ENCODE measurements around the gene TUT1.
"Not testable (repeated sequence)": the region's sequence is repeated elsewhere in the genome, so short reads cannot be mapped to it uniquely, and the experiment has no call there.

Gene TUT1

DNA sequence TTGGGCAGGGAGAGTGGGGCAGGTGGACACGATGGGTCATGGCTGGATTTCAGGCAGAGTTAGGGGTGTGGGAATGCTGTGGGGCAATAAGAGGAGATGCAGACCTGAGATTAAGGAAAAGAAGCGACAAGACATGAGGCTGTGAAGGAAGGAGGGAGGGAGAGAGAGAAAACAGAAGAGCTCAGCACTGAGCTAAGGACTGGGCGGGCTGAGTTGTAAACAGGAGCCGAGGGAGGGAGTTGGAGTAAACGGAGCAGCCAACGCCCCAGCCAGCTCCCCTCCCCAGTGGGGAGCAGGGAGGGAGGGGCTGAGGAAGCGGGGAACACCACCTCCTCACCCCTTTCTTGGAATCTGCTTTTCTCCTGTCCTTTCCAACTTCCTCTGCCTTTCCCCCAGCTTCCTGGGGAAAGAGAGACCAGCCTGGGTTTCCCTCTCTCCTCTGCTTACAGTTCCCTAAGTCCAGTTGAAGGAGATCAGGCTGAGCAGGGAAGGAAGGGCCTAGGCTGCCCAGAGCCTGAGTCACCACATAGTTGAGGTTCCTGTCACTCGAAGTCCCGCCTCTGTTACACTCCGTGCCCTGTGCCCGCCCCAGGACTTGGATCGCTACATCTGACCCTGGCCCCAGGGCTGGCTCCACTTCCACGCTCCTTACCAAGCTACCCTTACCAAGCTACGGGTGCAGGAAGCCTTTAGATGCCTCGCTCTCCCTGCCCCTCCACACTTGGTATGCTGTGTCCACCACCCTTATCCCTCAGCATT, 38.1 kb downstream of the TUT1 start:
- Histone ChIP-seq H3K4me3 (ENCODE audit: low read depth in 1 of 2, low read length in 2 of 2) (peak overlapping the region; percentile 53 to 59), H3K9me3 (ENCODE audit: control insufficient read depth in 1 of 2, low read length in 2 of 2) (no peaks in the 10 kb centered on the region), H3K27me3 (ENCODE audit: low read depth, low read length) (no peaks in the 10 kb centered on the region), H3K27ac (ENCODE audit: low read length) (peak overlapping the region; percentile 100), H3K36me3 (ENCODE audit: control insufficient read depth in 1 of 2, insufficient read depth in 2 of 2, low read length in 2 of 2) (peaks cover 0 to 10% of the 10 kb centered on the region in 2 donors), H3K4me1 (ENCODE audit: control insufficient read depth in 1 of 2, insufficient read depth in 2 of 2, low read length in 2 of 2) (peaks cover 55 to 73% of the 10 kb centered on the region in 2 donors)

- Histone ChIP-seq H3K4me1 (ENCODE audit: control insufficient read depth in 1 of 2, insufficient read depth in 2 of 2, low read length in 2 of 2) (peaks cover 53 to 80% of the 10 kb centered on the region in 2 donors), H3K4me3 (ENCODE audit: low read depth in 1 of 2, low read length in 2 of 2) (peak overlapping the region; percentile 38 to 53), H3K9me3 (ENCODE audit: control insufficient read depth in 1 of 2, low read length in 2 of 2) (no peaks in the 10 kb centered on the region), H3K27ac (ENCODE audit: low read length) (peak overlapping the region; percentile 100), H3K36me3 (ENCODE audit: control insufficient read depth in 1 of 2, insufficient read depth in 2 of 2, low read length in 2 of 2) (peaks cover 0 to 10% of the 10 kb centered on the region in 2 donors), H3K27me3 (ENCODE audit: low read depth, low read length) (no peaks in the 10 kb centered on the region)
Observed at GRCh38 chr11:62552485-62553079, 38.7 kb downstream of the TUT1 start.

DNA sequence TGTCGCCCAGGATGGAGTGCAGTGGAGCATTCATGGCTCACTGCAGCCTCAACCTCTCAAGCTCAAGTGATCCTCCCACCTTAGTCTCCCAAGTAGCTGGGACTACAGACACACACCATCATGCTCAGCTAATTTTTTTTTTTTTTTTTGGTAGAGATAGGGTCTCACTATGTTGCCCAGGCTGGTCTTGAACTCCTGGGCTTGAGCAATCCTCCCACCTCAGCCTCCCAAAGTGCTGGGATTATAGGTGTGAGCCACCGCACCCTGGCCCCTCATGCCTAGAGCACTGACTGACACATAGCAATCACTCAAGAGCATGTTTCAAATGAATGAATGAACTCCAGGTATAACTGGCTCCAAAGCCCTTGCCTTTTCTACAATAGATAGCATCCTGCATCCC, 40.8 kb downstream of the TUT1 start:
- Histone ChIP-seq H3K36me3 (ENCODE audit: control insufficient read depth in 1 of 2, insufficient read depth in 2 of 2, low read length in 2 of 2) (peaks cover 0 to 10% of the 10 kb centered on the region in 2 donors), H3K4me1 (ENCODE audit: control insufficient read depth in 1 of 2, insufficient read depth in 2 of 2, low read length in 2 of 2) (peaks cover 32 to 62% of the 10 kb centered on the region in 2 donors)
- H3K9me3 ChIP-seq (ENCODE audit: control insufficient read depth in 1 of 2, low read length in 2 of 2); H3K4me3 ChIP-seq (ENCODE audit: low read depth in 1 of 2, low read length in 2 of 2); H3K27me3 ChIP-seq (ENCODE audit: low read depth, low read length); H3K27ac ChIP-seq (ENCODE audit: low read length): not testable (repeated sequence)

GRCh38 chr11:62548545-62549335, 42.6 kb downstream of the TUT1 start:
- Histone ChIP-seq H3K36me3 (ENCODE audit: control insufficient read depth in 1 of 2, insufficient read depth in 2 of 2, low read length in 2 of 2) (peaks cover 0 to 9% of the 10 kb centered on the region in 2 donors), H3K4me3 (ENCODE audit: low read depth in 1 of 2, low read length in 2 of 2) (no peak overlapping the region), H3K4me1 (ENCODE audit: control insufficient read depth in 1 of 2, insufficient read depth in 2 of 2, low read length in 2 of 2) (peaks cover 17 to 47% of the 10 kb centered on the region in 2 donors), H3K27ac (ENCODE audit: low read length) (no peak overlapping the region), H3K27me3 (ENCODE audit: low read depth, low read length) (no peaks in the 10 kb centered on the region), H3K9me3 (ENCODE audit: control insufficient read depth in 1 of 2, low read length in 2 of 2) (no peaks in the 10 kb centered on the region)

DNA sequence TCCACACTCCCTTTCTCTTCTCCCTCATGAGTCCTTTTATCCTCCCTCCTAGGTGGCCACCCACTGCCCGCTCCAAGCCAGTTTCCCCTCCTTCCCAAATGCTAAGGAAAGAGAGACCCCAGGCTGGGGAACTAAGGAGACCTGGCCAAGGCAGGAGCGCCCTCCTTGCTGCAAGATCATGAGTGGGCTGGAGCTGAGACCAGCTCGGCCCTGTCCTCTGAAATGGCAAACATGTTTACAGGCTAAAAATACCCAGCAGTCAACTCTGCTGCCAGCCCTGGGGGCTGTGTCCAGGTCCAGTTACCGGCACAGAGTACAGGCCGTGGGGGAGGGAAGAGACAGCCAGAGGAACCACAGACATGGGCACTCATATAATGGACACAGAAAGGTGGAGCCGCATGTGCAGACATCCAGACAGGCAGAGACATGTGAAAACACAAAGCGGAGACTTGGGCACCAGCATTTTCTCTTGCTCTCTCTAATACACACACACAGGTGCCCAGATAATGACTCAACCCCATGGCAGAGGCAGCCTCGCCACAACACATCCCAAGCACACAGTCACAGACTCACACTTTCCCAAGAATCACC, 43.5 kb downstream of the TUT1 start:
- no peaks in the 10 kb centered on the region for H3K27me3 ChIP-seq (ENCODE audit: low read depth, low read length)
- peaks cover 13 to 46% of the 10 kb centered on the region in 2 donors for H3K4me1 ChIP-seq (ENCODE audit: control insufficient read depth in 1 of 2, insufficient read depth in 2 of 2, low read length in 2 of 2)
- peak overlapping the region; percentile 74 for H3K27ac ChIP-seq (ENCODE audit: low read length)
- peaks cover 0 to 1% of the 10 kb centered on the region in 2 donors for H3K36me3 ChIP-seq (ENCODE audit: control insufficient read depth in 1 of 2, insufficient read depth in 2 of 2, low read length in 2 of 2)
- peak overlapping the region; percentile 68 to 100 for H3K4me3 ChIP-seq (ENCODE audit: low read depth in 1 of 2, low read length in 2 of 2)
- H3K9me3 ChIP-seq (ENCODE audit: control insufficient read depth in 1 of 2, low read length in 2 of 2): no peaks in the 10 kb centered on the region

DNA sequence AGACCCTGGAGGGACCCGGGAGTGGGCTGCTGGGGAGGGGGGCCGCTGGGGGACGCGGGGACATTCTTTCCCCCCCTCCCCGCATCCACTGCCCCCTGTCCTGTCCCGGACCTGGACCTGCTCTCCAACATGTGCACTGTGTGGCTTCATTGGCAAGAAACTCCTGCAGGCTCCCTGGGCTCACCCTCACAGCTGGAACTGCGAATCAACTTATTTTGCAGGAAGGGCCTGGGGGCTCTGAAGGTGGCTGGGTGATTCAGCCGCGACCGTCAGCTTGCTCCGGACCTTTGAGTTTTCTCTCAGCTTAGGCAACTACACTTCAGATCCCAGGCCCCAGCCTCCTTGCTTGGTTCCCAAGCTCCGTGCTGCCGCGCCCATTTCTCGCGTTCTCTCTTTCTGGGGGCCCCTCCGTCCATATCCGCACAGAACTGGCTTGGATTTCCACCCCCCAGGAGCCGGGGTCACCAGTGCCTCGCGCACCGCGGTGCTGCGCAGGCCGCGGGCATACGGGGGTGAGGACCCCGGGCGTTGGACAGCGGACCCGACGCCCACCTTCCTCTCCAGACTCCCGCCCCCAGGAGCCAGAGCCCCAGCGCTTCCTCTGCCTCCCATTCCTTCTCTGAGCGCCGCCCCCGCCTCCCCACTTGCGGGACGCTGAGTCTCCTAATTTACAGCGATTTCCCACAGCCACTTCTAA, 44.2 kb downstream of the TUT1 start:
- Histone ChIP-seq H3K36me3 (ENCODE audit: control insufficient read depth in 1 of 2, insufficient read depth in 2 of 2, low read length in 2 of 2) (no peaks in the 10 kb centered on the region), H3K27me3 (ENCODE audit: low read depth, low read length) (no peaks in the 10 kb centered on the region), H3K9me3 (ENCODE audit: control insufficient read depth in 1 of 2, low read length in 2 of 2) (no peaks in the 10 kb centered on the region), H3K27ac (ENCODE audit: low read length) (peak overlapping the region; percentile 74), H3K4me1 (ENCODE audit: control insufficient read depth in 1 of 2, insufficient read depth in 2 of 2, low read length in 2 of 2) (peaks cover 13 to 45% of the 10 kb centered on the region in 2 donors), H3K4me3 (ENCODE audit: low read depth in 1 of 2, low read length in 2 of 2) (peak overlapping the region; percentile 68 to 100)

- no peaks in the 10 kb centered on the region for H3K27me3 ChIP-seq (ENCODE audit: low read depth, low read length)
- peaks cover 14 to 45% of the 10 kb centered on the region in 2 donors for H3K4me1 ChIP-seq (ENCODE audit: control insufficient read depth in 1 of 2, insufficient read depth in 2 of 2, low read length in 2 of 2)
- H3K36me3 ChIP-seq (ENCODE audit: control insufficient read depth in 1 of 2, insufficient read depth in 2 of 2, low read length in 2 of 2): no peaks in the 10 kb centered on the region
- H3K27ac ChIP-seq (ENCODE audit: low read length): peak within 1 kb of the TSS; percentile 94
- H3K4me3 ChIP-seq (ENCODE audit: low read depth in 1 of 2, low read length in 2 of 2): peak within 1 kb of the TSS; percentile 90 to 100
- H3K9me3 ChIP-seq (ENCODE audit: control insufficient read depth in 1 of 2, low read length in 2 of 2): no peaks in the 10 kb centered on the region
Observed at GRCh38 chr11:62546244-62546928, 44.9 kb downstream of the TUT1 start, which contains the start of gene AHNAK. Gene AHNAK, minus strand, starts transcription at chr11:62546806. Its CDS starts 10,708 bp downstream, at chr11:62536098.

DNA sequence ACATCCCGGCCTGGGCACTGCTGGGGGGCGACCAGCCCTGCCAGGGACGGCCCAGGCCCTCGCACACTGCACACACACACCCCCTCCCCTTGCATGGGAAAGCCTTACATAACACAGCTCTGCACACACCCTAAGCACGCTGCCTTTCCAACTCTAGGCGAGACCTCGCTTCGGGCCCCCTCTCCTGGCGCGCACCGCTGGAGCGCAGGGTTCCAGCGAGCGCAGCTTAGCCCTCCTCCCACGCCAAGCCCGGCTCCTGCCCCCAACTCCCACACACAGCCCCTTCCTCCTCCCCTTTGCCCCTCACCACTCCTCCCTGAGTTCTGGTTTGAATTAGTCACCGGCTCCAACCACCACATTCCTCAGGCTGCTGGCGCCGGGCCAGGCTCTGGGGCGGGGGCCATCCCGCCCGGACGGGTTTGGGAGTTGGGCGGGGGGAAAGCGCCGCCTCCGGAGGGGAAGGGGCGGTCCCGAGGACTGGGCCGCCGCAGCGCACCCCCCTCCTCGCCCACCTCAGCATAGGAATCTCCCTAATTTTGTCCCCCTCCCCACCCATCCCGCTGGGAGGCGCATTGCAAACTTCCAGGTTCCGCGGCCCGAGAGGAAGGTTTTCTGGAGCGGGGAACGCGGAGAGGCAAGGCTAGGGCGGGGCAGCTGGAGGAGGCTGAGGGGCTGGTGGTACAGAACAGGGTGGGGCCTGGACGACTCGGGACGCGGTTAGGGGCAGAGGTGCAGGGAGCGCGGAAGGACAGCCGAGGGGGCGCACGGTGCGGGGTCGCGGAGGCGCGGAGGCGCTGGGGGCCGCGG, 45.7 kb downstream of the TUT1 start:
- Histone ChIP-seq H3K27me3 (ENCODE audit: low read depth, low read length) (no peaks in the 10 kb centered on the region), H3K4me1 (ENCODE audit: control insufficient read depth in 1 of 2, insufficient read depth in 2 of 2, low read length in 2 of 2) (peaks cover 14 to 45% of the 10 kb centered on the region in 2 donors)

DNA sequence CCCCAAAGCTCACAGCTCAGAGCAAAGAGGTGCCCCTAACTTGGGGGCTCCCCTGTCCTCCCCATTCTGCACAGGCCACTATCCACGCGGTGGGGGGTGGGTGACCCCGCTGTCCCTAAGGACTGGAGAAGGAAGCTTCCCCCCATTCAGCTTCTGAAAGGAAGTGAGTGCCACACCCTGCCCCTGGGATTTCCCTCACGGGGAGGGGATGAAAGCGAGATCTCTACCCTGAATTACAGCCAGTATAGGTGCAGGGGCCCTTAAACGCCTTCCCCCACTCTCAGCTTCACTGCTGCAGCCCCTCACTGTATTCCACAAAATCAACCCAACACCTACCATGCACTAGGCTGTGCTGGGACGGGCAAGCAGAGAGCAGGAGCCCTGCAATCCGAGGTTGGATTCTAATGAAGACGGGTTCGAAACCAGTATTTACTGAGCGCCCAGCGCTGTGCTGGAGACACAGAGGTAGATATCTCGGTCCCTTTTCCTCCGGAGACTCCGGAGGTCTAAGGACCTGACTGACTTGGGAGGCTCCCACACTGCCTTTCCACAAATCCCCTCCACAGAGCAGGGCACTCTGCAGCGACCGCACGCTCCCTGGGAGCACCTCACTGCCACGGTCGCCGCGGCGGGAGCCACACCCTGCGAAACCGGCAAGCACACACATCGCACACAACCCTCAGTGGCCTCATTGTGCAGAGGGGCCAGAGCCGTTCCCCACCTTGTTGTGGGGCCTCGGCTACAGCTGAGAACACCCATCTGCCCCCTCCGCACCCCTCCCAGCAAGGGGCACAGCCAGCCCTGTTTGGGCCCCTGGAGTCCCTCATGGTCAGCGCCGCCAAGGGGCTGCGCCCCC, 46.5 kb downstream of the TUT1 start:
- peaks cover 19 to 53% of the 10 kb centered on the region in 2 donors for H3K4me1 ChIP-seq (ENCODE audit: control insufficient read depth in 1 of 2, insufficient read depth in 2 of 2, low read length in 2 of 2)

More for the DNA sequence above, 45.7 kb downstream of the TUT1 start:
- Histone ChIP-seq H3K36me3 (ENCODE audit: control insufficient read depth in 1 of 2, insufficient read depth in 2 of 2, low read length in 2 of 2) (no peaks in the 10 kb centered on the region), H3K27ac (ENCODE audit: low read length) (peak overlapping the region; percentile 94), H3K4me3 (ENCODE audit: low read depth in 1 of 2, low read length in 2 of 2) (peak overlapping the region; percentile 90 to 100), H3K9me3 (ENCODE audit: control insufficient read depth in 1 of 2, low read length in 2 of 2) (no peaks in the 10 kb centered on the region)

More for the DNA sequence above, 46.5 kb downstream of the TUT1 start:
- peak overlapping the region; percentile 90 to 100 for H3K4me3 ChIP-seq (ENCODE audit: low read depth in 1 of 2, low read length in 2 of 2)
- H3K36me3 ChIP-seq (ENCODE audit: control insufficient read depth in 1 of 2, insufficient read depth in 2 of 2, low read length in 2 of 2): no peaks in the 10 kb centered on the region
- peak overlapping the region; percentile 94 for H3K27ac ChIP-seq (ENCODE audit: low read length)
- H3K27me3 ChIP-seq (ENCODE audit: low read depth, low read length): no peaks in the 10 kb centered on the region
- H3K9me3 ChIP-seq (ENCODE audit: control insufficient read depth in 1 of 2, low read length in 2 of 2): no peaks in the 10 kb centered on the region
